ENCODE measurements around the gene SKI.

SKI gene

GRCh38 chr1:2320006-2320405 is 91.9 kb downstream of the SKI start:
- Histone ChIP-seq H3K27me3 (ENCODE audit: insufficient read depth, low read length) (no peaks in the 10 kb centered on the region; the same call in 1 of the 2 replicates), H3K9me2 (ENCODE audit: low read depth, low read length) (no peaks in the 10 kb centered on the region), H3K27ac (ENCODE audit: low read depth, low read length, poor library complexity, severe bottlenecking) (no peak overlapping the region), H3F3A (ENCODE audit: insufficient read depth, low read length) (no peaks in the 10 kb centered on the region), H3K79me2 (ENCODE audit: insufficient read depth, low read length) (no peaks in the 10 kb centered on the region), H4K20me1 (ENCODE audit: insufficient read depth, low read length) (no peaks in the 10 kb centered on the region), H3K4me2 (ENCODE audit: low read length) (no peak overlapping the region), H3K9me3 (ENCODE audit: low read length) (no peaks in the 10 kb centered on the region), H3K4me1 (ENCODE audit: insufficient read depth, low read length, severe bottlenecking) (no peaks in the 10 kb centered on the region), H2AFZ (ENCODE audit: low read length) (no peak overlapping the region), H3K36me3 (ENCODE audit: insufficient read depth, low read length) (no peaks in the 10 kb centered on the region), H3K4me3 (ENCODE audit: low read depth, low read length, poor library complexity, severe bottlenecking) (no peak overlapping the region), H3K9ac (ENCODE audit: low read length) (no peak overlapping the region)
- TF ChIP-seq CTCF (IDR thresholded peaks at IDR 0.05; ENCODE audit: low read length) (no peak), EZH2 (IDR thresholded peaks at IDR 0.05; ENCODE audit: borderline replicate concordance, low read length) (no peak)

GRCh38 chr1:2320760-2321667 is 92.9 kb downstream of the SKI start:
- no peaks in the 10 kb centered on the region for H3K9me3 ChIP-seq (ENCODE audit: low read length)
- no peak overlapping the region for H3K4me3 ChIP-seq (ENCODE audit: low read depth, low read length, poor library complexity, severe bottlenecking)
- no peaks in the 10 kb centered on the region for H3K36me3 ChIP-seq (ENCODE audit: insufficient read depth, low read length)
- H3K79me2 ChIP-seq (ENCODE audit: insufficient read depth, low read length) = no peaks in the 10 kb centered on the region
- H3K4me1 ChIP-seq (ENCODE audit: insufficient read depth, low read length, severe bottlenecking) = no peaks in the 10 kb centered on the region
- H3K4me2 ChIP-seq (ENCODE audit: low read length) = no peak overlapping the region
- no peaks in the 10 kb centered on the region for H3F3A ChIP-seq (ENCODE audit: insufficient read depth, low read length)
- H3K9me2 ChIP-seq (ENCODE audit: low read depth, low read length) = no peaks in the 10 kb centered on the region
- H4K20me1 ChIP-seq (ENCODE audit: insufficient read depth, low read length) = no peaks in the 10 kb centered on the region
- TF ChIP-seq CTCF (IDR thresholded peaks at IDR 0.05; ENCODE audit: low read length) (no peak), EZH2 (IDR thresholded peaks at IDR 0.05; ENCODE audit: borderline replicate concordance, low read length) (no peak)
- no peak overlapping the region for H2AFZ ChIP-seq (ENCODE audit: low read length)
- no peak overlapping the region for H3K27ac ChIP-seq (ENCODE audit: low read depth, low read length, poor library complexity, severe bottlenecking)
- H3K27me3 ChIP-seq (ENCODE audit: insufficient read depth, low read length) = no peaks in the 10 kb centered on the region; the same call in 1 of the 2 replicates
- H3K9ac ChIP-seq (ENCODE audit: low read length) = no peak overlapping the region

GRCh38 chr1:2322065-2322571 is 94.0 kb downstream of the SKI start:
- no peaks in the 10 kb centered on the region for H3K9me3 ChIP-seq (ENCODE audit: low read length)
- H3K4me2 ChIP-seq (ENCODE audit: low read length) = no peak overlapping the region
- TF ChIP-seq EZH2 (IDR thresholded peaks at IDR 0.05; ENCODE audit: borderline replicate concordance, low read length) = no peak
- TF ChIP-seq CTCF (IDR thresholded peaks at IDR 0.05; ENCODE audit: low read length) = no peak
- H3K9ac ChIP-seq (ENCODE audit: low read length) = no peak overlapping the region
- no peak overlapping the region for H3K27ac ChIP-seq (ENCODE audit: low read depth, low read length, poor library complexity, severe bottlenecking)
- no peaks in the 10 kb centered on the region for H3K79me2 ChIP-seq (ENCODE audit: insufficient read depth, low read length)
- no peak overlapping the region for H2AFZ ChIP-seq (ENCODE audit: low read length)
- H3F3A ChIP-seq (ENCODE audit: insufficient read depth, low read length) = no peaks in the 10 kb centered on the region
- no peak overlapping the region for H3K4me3 ChIP-seq (ENCODE audit: low read depth, low read length, poor library complexity, severe bottlenecking)
- H4K20me1 ChIP-seq (ENCODE audit: insufficient read depth, low read length) = no peaks in the 10 kb centered on the region
- H3K4me1 ChIP-seq (ENCODE audit: insufficient read depth, low read length, severe bottlenecking) = no peaks in the 10 kb centered on the region
- H3K27me3 ChIP-seq (ENCODE audit: insufficient read depth, low read length) = no peaks in the 10 kb centered on the region; the same call in 1 of the 2 replicates
- no peaks in the 10 kb centered on the region for H3K36me3 ChIP-seq (ENCODE audit: insufficient read depth, low read length)
- H3K9me2 ChIP-seq (ENCODE audit: low read depth, low read length) = no peaks in the 10 kb centered on the region

All from OCI-LY1 (cell line).